ENCODE data around the gene MACO1. TPM values are rescaled to one million over a fixed set of nuclear protein-coding genes. Genes with fewer than 3 reads are reported as not detected.
"Not testable (repeated sequence)": the region's sequence is repeated elsewhere in the genome, so short reads cannot be mapped to it uniquely, and the experiment has no call there.

Gene MACO1
- total RNA-seq, 4 donors from 2014 or later: 16.2 to 23.2 (median 19.5) TPM

DNA sequence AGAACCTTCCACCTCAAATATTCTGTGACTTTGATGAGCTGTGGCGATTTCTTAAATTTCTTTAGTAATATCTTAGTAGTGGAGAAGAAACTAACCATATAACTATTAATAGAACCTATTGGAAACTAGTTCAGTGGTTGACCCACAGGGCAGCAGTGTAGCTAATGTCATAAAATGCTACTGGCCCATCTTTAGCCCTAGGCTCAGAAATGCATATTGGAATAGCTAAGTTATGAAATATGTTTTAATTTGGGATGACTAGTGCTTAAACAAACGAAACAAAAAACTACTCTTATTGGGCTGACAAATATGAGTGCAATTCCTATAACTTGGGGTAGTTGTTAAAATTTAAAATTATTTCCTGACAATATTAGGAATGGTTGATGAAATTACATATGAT lies 20.2 kb downstream of the MACO1 start:
- H3K27me3 ChIP-seq: no peaks in the 10 kb centered on the region
- 94% methylated on average over 2 of the region's 2 CpGs for WGBS
- TF ChIP-seq POLR2A (IDR thresholded peaks at IDR 0.05; ENCODE audit: low read depth): no peak
- intact Hi-C loops (cut with DNase I): no loop called here
- DNase-seq (ENCODE audit: extremely low spot score): no peak
- no peak overlapping the region for H3K27ac ChIP-seq (replicated peaks in 1 of 4)
- peaks cover 5 to 57% (median 29%) of the 10 kb centered on the region in 4 donors for H3K36me3 ChIP-seq
- H3K9me3 ChIP-seq: no peaks in the 10 kb centered on the region
- H3K4me1 ChIP-seq: peaks cover 3 to 10% (median 5%) of the 10 kb centered on the region in 4 donors
- no peak overlapping the region for H3K4me3 ChIP-seq

DNA sequence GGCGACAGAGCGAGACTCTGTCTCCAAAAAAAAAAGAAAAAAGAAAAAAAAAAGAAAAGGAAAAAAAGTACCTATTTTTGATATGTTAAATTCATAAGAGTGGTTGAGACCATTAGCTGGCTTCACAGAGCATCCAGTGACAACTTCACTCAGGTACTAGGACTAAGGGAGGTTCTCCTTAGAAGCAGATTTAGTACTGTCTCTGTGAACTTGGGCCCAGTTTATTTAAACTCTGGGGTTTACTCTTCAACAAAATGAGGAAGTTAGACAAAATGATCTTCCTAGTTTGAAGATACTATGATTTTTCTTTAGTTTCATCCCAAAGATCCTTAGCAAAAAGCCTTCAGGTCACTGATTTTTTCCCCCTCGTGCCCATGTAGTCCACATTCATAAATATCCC lies 21.2 kb downstream of the MACO1 start:
- intact Hi-C loops (cut with DNase I): no loop called here
- no peak for DNase-seq (ENCODE audit: extremely low spot score)
- Histone ChIP-seq H3K4me3 (no peak overlapping the region), H3K27ac (replicated peaks in 1 of 4) (no peak overlapping the region), H3K27me3 (no peaks in the 10 kb centered on the region), H3K9me3 (no peaks in the 10 kb centered on the region), H3K36me3 (peaks cover 10 to 66% (median 35%) of the 10 kb centered on the region in 4 donors), H3K4me1 (peaks cover 0 to 3% (median 0%) of the 10 kb centered on the region in 4 donors)
- TF ChIP-seq POLR2A (IDR thresholded peaks at IDR 0.05; ENCODE audit: low read depth): no peak
- TF ChIP-seq POLR2AphosphoS5 (IDR thresholded peaks at IDR 0.05): no peak
- no peak for TF ChIP-seq EP300 (IDR thresholded peaks at IDR 0.05)
- TF ChIP-seq, protein P1, sequence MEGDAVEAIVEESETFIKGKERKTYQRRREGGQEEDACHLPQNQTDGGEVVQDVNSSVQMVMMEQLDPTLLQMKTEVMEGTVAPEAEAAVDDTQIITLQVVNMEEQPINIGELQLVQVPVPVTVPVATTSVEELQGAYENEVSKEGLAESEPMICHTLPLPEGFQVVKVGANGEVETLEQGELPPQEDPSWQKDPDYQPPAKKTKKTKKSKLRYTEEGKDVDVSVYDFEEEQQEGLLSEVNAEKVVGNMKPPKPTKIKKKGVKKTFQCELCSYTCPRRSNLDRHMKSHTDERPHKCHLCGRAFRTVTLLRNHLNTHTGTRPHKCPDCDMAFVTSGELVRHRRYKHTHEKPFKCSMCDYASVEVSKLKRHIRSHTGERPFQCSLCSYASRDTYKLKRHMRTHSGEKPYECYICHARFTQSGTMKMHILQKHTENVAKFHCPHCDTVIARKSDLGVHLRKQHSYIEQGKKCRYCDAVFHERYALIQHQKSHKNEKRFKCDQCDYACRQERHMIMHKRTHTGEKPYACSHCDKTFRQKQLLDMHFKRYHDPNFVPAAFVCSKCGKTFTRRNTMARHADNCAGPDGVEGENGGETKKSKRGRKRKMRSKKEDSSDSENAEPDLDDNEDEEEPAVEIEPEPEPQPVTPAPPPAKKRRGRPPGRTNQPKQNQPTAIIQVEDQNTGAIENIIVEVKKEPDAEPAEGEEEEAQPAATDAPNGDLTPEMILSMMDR (IDR thresholded peaks at IDR 0.05): no peak
- 88% methylated on average over 3 of the region's 3 CpGs for WGBS

DNA sequence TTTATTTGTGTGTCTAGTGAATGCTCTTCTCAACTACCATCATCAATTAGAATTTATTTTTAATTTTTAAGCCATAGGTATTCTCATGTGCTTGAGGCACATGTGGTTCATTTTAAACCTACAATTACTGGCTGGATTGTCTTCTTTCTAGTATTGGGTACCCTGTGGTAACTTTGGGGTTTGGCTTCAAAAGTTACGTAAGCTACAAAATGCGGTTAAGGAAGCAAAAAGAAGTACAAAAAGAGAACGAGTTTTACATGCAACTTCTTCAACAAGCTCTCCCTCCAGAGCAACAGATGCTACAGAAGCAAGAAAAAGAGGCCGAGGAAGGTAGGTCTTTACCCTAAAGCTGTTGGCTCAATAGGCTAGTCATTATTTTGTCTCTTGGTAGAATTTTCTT lies 25.8 kb downstream of the MACO1 start:
- no peak overlapping the region for H3K27ac ChIP-seq (replicated peaks in 1 of 4)
- H3K4me1 ChIP-seq: peaks cover 0 to 13% (median 9%) of the 10 kb centered on the region in 4 donors
- H3K9me3 ChIP-seq: no peaks in the 10 kb centered on the region
- H3K27me3 ChIP-seq: no peaks in the 10 kb centered on the region
- DNase-seq (ENCODE audit: extremely low spot score): no peak
- WGBS: 87% methylated on average over 4 of the region's 4 CpGs
- TF ChIP-seq, protein P1 (IDR thresholded peaks at IDR 0.05): no peak
- no peak for TF ChIP-seq EP300 (IDR thresholded peaks at IDR 0.05)
- no peak for TF ChIP-seq POLR2A (IDR thresholded peaks at IDR 0.05; ENCODE audit: low read depth)
- no peak for TF ChIP-seq POLR2AphosphoS5 (IDR thresholded peaks at IDR 0.05)
- peaks cover 10 to 69% (median 38%) of the 10 kb centered on the region in 4 donors for H3K36me3 ChIP-seq
- H3K4me3 ChIP-seq: no peak overlapping the region
- intact Hi-C loops (cut with DNase I): no loop called here

DNA sequence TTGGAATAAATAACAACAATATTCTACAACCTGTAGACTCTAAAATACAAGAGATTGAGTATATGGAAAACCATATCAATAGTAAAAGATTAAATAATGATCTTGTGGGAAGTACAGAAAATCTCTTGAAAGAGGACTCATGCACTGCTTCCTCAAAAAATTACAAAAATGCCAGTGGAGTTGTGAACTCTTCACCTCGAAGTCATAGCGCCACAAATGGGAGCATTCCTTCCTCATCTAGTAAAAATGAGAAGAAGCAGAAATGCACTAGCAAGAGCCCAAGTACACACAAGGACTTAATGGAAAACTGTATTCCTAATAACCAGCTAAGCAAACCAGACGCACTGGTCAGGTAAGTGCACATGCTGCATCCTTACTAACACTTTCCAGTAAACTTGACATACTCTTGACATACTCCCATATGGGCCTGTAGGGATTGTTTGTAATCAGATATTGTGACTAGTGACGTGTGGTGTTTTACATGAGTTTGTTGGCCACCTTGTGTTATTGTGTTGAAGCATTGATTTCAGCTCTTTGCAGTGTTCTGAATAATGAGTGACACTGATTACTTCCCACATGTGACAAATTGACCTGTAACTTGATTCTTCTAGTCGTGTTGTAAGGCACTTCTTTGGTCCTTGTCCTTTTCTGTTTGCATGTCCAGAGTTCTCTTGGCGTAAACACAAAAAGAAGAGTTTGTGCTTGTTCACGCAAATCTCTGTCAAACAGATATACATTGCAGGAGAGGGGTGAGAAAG lies 28.0 kb downstream of the MACO1 start:
- H3K36me3 ChIP-seq: peaks cover 10 to 57% (median 37%) of the 10 kb centered on the region in 4 donors
- H3K27me3 ChIP-seq: no peaks in the 10 kb centered on the region
- H3K9me3 ChIP-seq: no peaks in the 10 kb centered on the region
- H3K4me3 ChIP-seq: no peak overlapping the region
- 71% methylated on average over 7 of the region's 7 CpGs for WGBS
- H3K4me1 ChIP-seq: peaks cover 14 to 27% (median 20%) of the 10 kb centered on the region in 4 donors
- intact Hi-C loops (cut with DNase I): no loop called here
- no peak for DNase-seq (ENCODE audit: extremely low spot score)
- no peak for TF ChIP-seq EP300 (IDR thresholded peaks at IDR 0.05)
- TF ChIP-seq, protein P1 (IDR thresholded peaks at IDR 0.05): no peak
- no peak for TF ChIP-seq POLR2A (IDR thresholded peaks at IDR 0.05; ENCODE audit: low read depth)
- no peak for TF ChIP-seq POLR2AphosphoS5 (IDR thresholded peaks at IDR 0.05)
- no peak overlapping the region for H3K27ac ChIP-seq (replicated peaks in 1 of 4)

DNA sequence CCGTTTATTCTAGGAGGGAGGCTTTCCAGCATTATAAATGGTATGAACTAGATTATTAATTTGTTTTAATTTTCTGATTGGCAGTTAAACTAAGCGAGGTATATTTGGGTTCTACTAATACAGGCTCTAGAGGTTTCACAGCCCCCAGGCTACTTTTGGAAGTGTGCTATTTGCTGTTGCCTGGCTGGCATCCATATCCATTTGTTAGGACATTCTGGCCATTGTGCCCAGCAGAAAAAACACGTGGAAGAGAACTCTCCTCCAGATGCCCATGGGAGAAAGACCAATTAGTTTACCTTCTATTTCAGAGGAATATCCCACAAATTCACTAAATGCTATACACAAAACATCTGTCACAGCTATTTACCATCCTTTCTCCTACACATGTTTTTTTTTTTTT lies 29.3 kb downstream of the MACO1 start:
- H3K27me3 ChIP-seq: no peaks in the 10 kb centered on the region
- TF ChIP-seq, protein P1 (IDR thresholded peaks at IDR 0.05): no peak
- TF ChIP-seq EP300 (IDR thresholded peaks at IDR 0.05) (no peak), POLR2A (IDR thresholded peaks at IDR 0.05; ENCODE audit: low read depth) (no peak), POLR2AphosphoS5 (IDR thresholded peaks at IDR 0.05) (no peak)
- no peaks in the 10 kb centered on the region for H3K9me3 ChIP-seq
- H3K4me1 ChIP-seq: peaks cover 14 to 27% (median 20%) of the 10 kb centered on the region in 4 donors
- intact Hi-C loops (cut with DNase I): no loop called here
- DNase-seq (ENCODE audit: extremely low spot score): no peak
- H3K36me3 ChIP-seq: peaks cover 10 to 51% (median 31%) of the 10 kb centered on the region in 4 donors
- H3K27ac ChIP-seq (replicated peaks in 1 of 4): peak overlapping the region in 2 of 4 donors; percentile 11 to 27
- H3K4me3 ChIP-seq: no peak overlapping the region
- WGBS: 55% methylated on average over 3 of the region's 3 CpGs

DNA sequence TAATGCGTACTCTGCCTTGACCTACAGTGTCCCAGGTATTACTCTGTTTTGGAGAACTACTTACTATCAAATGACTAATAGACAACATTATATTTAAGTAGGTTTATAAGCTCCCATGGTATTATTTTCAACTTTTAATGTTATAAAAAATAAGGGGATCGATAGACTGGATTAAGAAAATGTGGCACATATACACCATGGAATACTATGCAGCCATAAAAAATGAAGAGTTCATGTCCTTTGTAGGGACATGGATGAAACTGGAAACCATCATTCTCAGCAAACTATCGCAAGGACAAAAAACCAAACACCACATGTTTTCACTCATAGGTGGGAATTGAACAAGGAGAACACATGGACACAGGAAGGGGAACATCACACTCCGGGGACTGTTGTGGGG lies 30.1 kb downstream of the MACO1 start:
- Histone ChIP-seq H3K4me1 (peaks cover 14 to 27% (median 20%) of the 10 kb centered on the region in 4 donors), H3K36me3 (peaks cover 6 to 43% (median 26%) of the 10 kb centered on the region in 4 donors)
- 70% methylated on average over 4 of the region's 4 CpGs for WGBS
- H3K27ac ChIP-seq (replicated peaks in 1 of 4); DNase-seq (ENCODE audit: extremely low spot score); H3K4me3 ChIP-seq; intact Hi-C loops (cut with DNase I); H3K9me3 ChIP-seq; H3K27me3 ChIP-seq: not testable (repeated sequence)

Measured in esophagus muscularis mucosa (tissue), 4 donors.